AG10803 (cell line): ENCODE measurements around the gene FBXL5.

Experiments used
- DNase-seq: peaks from one replicate; pipeline ENCODE4 v3.0.0; 2010; ENCODE audit warnings: low read depth
- H3K4me3 ChIP-seq: 2 replicates; pipeline ENCODE4 v1.5.1; 2011; ENCODE audit warnings: mild to moderate bottlenecking, low read length, control low read depth
- CTCF ChIP-seq: conservative IDR thresholded peaks from 2 replicates; pipeline ENCODE4 v1.5.1; 2011; ENCODE audit warnings: mild to moderate bottlenecking, low read length, control low read depth, inconsistent platforms

Gene FBXL5

GRCh38 chr4:15684498-15684897 is 29.3 kb upstream of the FBXL5 start:
- H3K4me3 ChIP-seq: no peak overlapping the region
- no peak for TF ChIP-seq CTCF

GRCh38 chr4:15683143-15683495 is 28.0 kb upstream of the FBXL5 start:
- peak overlapping the region; percentile 87 for H3K4me3 ChIP-seq
- DNase-seq: no peak
- TF ChIP-seq CTCF: no peak

More at GRCh38 chr4:15684498-15684897, 29.3 kb upstream of the FBXL5 start:
- DNase-seq: no peak

GRCh38 chr4:15682242-15683142 is 27.3 kb upstream of the FBXL5 start:
- peak; percentile 32 for DNase-seq
- no peak for TF ChIP-seq CTCF
- H3K4me3 ChIP-seq: peak overlapping the region; percentile 87

GRCh38 chr4:15681372-15682241 is 26.4 kb upstream of the FBXL5 start, which contains the start of gene FAM200B:
Gene FAM200B, plus strand, starts transcription at chr4:15681827. Its CDS starts 5,151 bp downstream, at chr4:15686978.
- peak; percentile 98 for DNase-seq
- H3K4me3 ChIP-seq: peak within 1 kb of the TSS; percentile 87
- no peak; the same call in 1 of the 2 replicates for TF ChIP-seq CTCF

GRCh38 chr4:15681067-15681371 is 25.9 kb upstream of the FBXL5 start:
- no peak for DNase-seq
- no peak for TF ChIP-seq CTCF
- peak overlapping the region; percentile 78 for H3K4me3 ChIP-seq

GRCh38 chr4:15677507-15677988 is 22.4 kb upstream of the FBXL5 start:
- no peak for DNase-seq
- no peak overlapping the region for H3K4me3 ChIP-seq
- no peak for TF ChIP-seq CTCF
